ENCODE data around the gene EEPD1. TPM values are rescaled to one million over a fixed set of nuclear protein-coding genes. Genes with fewer than 3 reads are reported as not detected.

The EEPD1 gene
- total RNA-seq, 1 experiment from 2014 or later = 48.0 TPM

GRCh38 chr7:36131499-36131898, 21.6 kb upstream of the EEPD1 start:
- Histone ChIP-seq H3K27me3 (ENCODE audit: control insufficient read depth, insufficient read depth, low read length) (no peaks in the 10 kb centered on the region), H3K36me3 (ENCODE audit: control insufficient read depth, insufficient read depth, low read length) (no peaks in the 10 kb centered on the region), H3K4me1 (ENCODE audit: control insufficient read depth, insufficient read depth, low read length) (peaks cover 25% of the 10 kb centered on the region), H3K4me3 (ENCODE audit: low read depth in 2 of 2, low read length in 2 of 2) (no peak overlapping the region), H3K27ac (ENCODE audit: low read length) (0 out of 2 replicates have a peak overlapping the region, but pooled peaks have one; percentile 19), H3K9me3 (ENCODE audit: control insufficient read depth, insufficient read depth, low read depth, low read length) (no peaks in the 10 kb centered on the region)
- no peak for TF ChIP-seq CTCF (IDR thresholded peaks at IDR 0.05)
- TF ChIP-seq, protein P1, sequence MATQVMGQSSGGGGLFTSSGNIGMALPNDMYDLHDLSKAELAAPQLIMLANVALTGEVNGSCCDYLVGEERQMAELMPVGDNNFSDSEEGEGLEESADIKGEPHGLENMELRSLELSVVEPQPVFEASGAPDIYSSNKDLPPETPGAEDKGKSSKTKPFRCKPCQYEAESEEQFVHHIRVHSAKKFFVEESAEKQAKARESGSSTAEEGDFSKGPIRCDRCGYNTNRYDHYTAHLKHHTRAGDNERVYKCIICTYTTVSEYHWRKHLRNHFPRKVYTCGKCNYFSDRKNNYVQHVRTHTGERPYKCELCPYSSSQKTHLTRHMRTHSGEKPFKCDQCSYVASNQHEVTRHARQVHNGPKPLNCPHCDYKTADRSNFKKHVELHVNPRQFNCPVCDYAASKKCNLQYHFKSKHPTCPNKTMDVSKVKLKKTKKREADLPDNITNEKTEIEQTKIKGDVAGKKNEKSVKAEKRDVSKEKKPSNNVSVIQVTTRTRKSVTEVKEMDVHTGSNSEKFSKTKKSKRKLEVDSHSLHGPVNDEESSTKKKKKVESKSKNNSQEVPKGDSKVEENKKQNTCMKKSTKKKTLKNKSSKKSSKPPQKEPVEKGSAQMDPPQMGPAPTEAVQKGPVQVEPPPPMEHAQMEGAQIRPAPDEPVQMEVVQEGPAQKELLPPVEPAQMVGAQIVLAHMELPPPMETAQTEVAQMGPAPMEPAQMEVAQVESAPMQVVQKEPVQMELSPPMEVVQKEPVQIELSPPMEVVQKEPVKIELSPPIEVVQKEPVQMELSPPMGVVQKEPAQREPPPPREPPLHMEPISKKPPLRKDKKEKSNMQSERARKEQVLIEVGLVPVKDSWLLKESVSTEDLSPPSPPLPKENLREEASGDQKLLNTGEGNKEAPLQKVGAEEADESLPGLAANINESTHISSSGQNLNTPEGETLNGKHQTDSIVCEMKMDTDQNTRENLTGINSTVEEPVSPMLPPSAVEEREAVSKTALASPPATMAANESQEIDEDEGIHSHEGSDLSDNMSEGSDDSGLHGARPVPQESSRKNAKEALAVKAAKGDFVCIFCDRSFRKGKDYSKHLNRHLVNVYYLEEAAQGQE (IDR thresholded peaks at IDR 0.05; ENCODE audit: insufficient read depth in 1 of 2, low read depth in 2 of 2, low read length in 1 of 2) = no peak
- TF ChIP-seq TCF7L2 (IDR thresholded peaks at IDR 0.05; ENCODE audit: low read depth, low read length) = no peak
- no peak for TF ChIP-seq POLR2AphosphoS5 (IDR thresholded peaks at IDR 0.05; ENCODE audit: low read depth, low read length)
- TF ChIP-seq SIN3A (IDR thresholded peaks at IDR 0.05; ENCODE audit: borderline replicate concordance, insufficient read depth, low read depth, low read length) = no peak
- no TSS peak for BruUV-seq (replicated peaks)
- ChIA-PET POLR2A (no interaction called here), CTCF (interaction anchor here (1.1 kb wide), 1 partner anchor 156 kb away, joined by 3 read pairs; no protein-coding TSS in a partner anchor)
- intact Hi-C loops (cut with micrococcal nuclease; ENCODE audit: unreplicated experiment) = no loop called here
- DNase-seq (ENCODE audit: low read depth, low spot score) (no peak), ATAC-seq (no peak)
- in situ Hi-C loops (cut with HindIII; ENCODE audit: low pct_unique_long_range_greater_than_20kb, low sequenced_read_pairs) = no loop called here

GRCh38 chr7:36132012-36132411, 21.0 kb upstream of the EEPD1 start:
- H3K4me3 ChIP-seq (ENCODE audit: low read depth in 2 of 2, low read length in 2 of 2) = no peak overlapping the region
- CTCF ChIA-PET = interaction anchor here (1.1 kb wide), 1 partner anchor 156 kb away, joined by 3 read pairs; no protein-coding TSS in a partner anchor

More at GRCh38 chr7:36132012-36132411, 21.0 kb upstream of the EEPD1 start:
- Histone ChIP-seq H3K9me3 (ENCODE audit: control insufficient read depth, insufficient read depth, low read depth, low read length) (no peaks in the 10 kb centered on the region), H3K4me1 (ENCODE audit: control insufficient read depth, insufficient read depth, low read length) (peaks cover 24% of the 10 kb centered on the region), H3K27ac (ENCODE audit: low read length) (no peak overlapping the region), H3K36me3 (ENCODE audit: control insufficient read depth, insufficient read depth, low read length) (no peaks in the 10 kb centered on the region), H3K27me3 (ENCODE audit: control insufficient read depth, insufficient read depth, low read length) (no peaks in the 10 kb centered on the region)
- intact Hi-C loops (cut with micrococcal nuclease; ENCODE audit: unreplicated experiment) (no loop called here), in situ Hi-C loops (cut with HindIII; ENCODE audit: low pct_unique_long_range_greater_than_20kb, low sequenced_read_pairs) (no loop called here)
- POLR2A ChIA-PET = no interaction called here
- BruUV-seq (replicated peaks) = no TSS peak
- no peak for ATAC-seq
- DNase-seq (ENCODE audit: low read depth, low spot score) = no peak
- TF ChIP-seq POLR2AphosphoS5 (IDR thresholded peaks at IDR 0.05; ENCODE audit: low read depth, low read length) (no peak), CTCF (IDR thresholded peaks at IDR 0.05) (peak; percentile 42)

Data from Panc1 (cell line).